Vagina (tissue), 2 donors: ENCODE data around the gene ANXA6.

ENCODE experiments used
- POLR2A ChIP-seq, 2 donors: fragments of 450-650 bp; IDR thresholded peaks; one replicate each; pipeline ENCODE4 v1.6.1; 2017; ENCODE audit warnings: antibody characterized with exemption in 2 of 2, mild to moderate bottlenecking in 2 of 2, moderate library complexity in 2 of 2
- POLR2AphosphoS5 ChIP-seq, 2 donors: sonication (generic); formaldehyde crosslinking; IDR thresholded peaks; one replicate each; pipeline ENCODE4 v1.9.0; 2017; ENCODE audit warnings: antibody characterized with exemption in 2 of 2, mild to moderate bottlenecking in 2 of 2, low read depth in 1 of 2; ENCODE audit not compliant: insufficient read depth in 1 of 2
- TF ChIP-seq, protein P1 (sequence below), 3 experiments: fragments of 450-650 bp in 2 of 3; fragments of 200-600 bp in 1 of 3; sonication (generic) in 1 of 3; IDR thresholded peaks; one replicate each; pipeline ENCODE4 v1.5.1; 2017 to 2019; ENCODE audit warnings: antibody characterized with exemption in 3 of 3, mild to moderate bottlenecking in 2 of 3, moderate library complexity in 2 of 3

DNA sequence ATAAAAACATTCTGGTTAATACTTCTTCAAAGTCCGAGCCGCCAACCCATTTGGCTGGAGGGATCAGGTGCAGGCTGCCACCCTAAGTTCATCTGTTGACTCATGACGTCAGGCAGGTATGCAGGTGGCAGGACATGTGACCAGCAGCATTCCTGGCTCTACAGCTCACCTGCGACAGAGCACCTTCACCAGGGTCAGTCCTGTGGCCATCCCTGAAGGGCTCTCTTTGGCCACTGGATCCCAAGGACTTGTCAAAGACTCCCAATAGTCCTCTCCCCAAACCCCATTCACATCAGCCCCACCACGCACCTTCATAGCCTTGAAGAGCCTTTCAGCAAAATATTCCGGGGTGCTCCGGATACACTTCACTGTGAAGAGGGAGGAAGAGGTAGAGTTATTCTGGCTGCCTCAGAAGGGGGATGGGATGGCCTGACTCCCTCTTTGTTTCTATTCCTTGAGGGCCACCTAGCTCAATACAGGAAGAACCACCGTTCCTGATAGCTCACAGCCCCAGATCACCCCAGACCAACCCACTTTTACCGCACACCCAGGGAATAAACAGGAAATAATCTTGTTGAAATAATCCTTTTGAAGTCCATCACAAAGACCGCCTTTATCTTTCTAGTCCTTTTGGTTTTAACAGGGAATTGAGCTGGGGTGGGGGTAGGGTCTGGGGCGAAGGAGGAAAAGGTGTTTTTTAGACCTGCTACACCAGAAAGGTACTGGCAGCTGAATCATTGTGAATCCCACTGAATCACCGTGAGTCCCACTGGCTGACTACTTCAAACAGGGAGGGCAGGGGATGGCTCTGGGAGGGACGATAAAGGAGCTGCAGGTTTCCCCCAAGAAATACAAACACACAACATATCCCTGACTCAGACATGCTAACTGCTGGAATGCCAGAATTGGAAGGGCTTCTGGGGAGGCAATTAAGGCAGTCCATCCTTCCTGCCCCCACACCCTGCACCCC, 26.4 kb downstream of the ANXA6 start:
- TF ChIP-seq POLR2A (IDR thresholded peaks at IDR 0.05): no peak
- TF ChIP-seq, protein P1, sequence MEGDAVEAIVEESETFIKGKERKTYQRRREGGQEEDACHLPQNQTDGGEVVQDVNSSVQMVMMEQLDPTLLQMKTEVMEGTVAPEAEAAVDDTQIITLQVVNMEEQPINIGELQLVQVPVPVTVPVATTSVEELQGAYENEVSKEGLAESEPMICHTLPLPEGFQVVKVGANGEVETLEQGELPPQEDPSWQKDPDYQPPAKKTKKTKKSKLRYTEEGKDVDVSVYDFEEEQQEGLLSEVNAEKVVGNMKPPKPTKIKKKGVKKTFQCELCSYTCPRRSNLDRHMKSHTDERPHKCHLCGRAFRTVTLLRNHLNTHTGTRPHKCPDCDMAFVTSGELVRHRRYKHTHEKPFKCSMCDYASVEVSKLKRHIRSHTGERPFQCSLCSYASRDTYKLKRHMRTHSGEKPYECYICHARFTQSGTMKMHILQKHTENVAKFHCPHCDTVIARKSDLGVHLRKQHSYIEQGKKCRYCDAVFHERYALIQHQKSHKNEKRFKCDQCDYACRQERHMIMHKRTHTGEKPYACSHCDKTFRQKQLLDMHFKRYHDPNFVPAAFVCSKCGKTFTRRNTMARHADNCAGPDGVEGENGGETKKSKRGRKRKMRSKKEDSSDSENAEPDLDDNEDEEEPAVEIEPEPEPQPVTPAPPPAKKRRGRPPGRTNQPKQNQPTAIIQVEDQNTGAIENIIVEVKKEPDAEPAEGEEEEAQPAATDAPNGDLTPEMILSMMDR (IDR thresholded peaks at IDR 0.05): no peak
- TF ChIP-seq POLR2AphosphoS5 (IDR thresholded peaks at IDR 0.05; ENCODE audit: insufficient read depth in 1 of 2, low read depth in 1 of 2): no peak
